HTR-8/SVneo (cell line): Measurements from ENCODE around the gene OR4A47.
"Not testable (repeated sequence)": the region's sequence is repeated elsewhere in the genome, so short reads cannot be mapped to it uniquely, and the experiment has no call there.

Experiments used
- DNase-seq: peaks from one replicate; pipeline ENCODE4 v3.0.0; 2011; ENCODE audit warnings: low spot score, mixed read lengths; ENCODE audit not compliant: insufficient read length
- FAIRE-seq: peaks from 2 replicates; lab custom pipeline; 2011; peaks lifted over from hg19 to GRCh38; lab: Jason Lieb, UNC

OR4A47 gene, protein sequence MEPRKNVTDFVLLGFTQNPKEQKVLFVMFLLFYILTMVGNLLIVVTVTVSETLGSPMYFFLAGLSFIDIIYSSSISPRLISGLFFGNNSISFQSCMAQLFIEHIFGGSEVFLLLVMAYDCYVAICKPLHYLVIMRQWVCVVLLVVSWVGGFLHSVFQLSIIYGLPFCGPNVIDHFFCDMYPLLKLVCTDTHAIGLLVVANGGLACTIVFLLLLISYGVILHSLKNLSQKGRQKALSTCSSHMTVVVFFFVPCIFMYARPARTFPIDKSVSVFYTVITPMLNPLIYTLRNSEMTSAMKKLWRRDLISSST

GRCh38 chr11:48488493-48488892 is at the start of gene OR4A47:
Gene OR4A47 (plus strand): TSS chr11:48488793. CDS start chr11:48488793, 0 bp downstream.
- DNase-seq, FAIRE-seq: not testable (repeated sequence)

DNA sequence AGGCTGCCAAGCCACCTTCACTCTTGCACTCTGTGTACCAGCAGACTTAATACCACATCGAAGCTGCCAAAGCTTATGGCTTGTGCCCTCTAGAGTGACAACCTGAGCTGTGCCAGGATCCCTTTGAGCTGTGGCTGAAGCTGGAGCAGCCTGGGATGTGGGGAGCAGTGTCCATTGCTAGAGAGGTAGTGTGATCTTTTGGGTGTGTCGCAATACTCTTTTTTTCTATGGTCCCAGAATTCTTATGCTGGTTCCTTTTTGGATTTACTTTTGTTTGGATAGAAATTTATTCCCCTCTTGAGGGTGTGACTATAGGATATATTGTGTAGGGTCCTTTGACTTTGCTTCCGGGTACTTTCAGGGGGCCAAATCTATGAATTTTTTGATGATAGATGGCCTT is 32.7 kb upstream of the OR4A47 start:
- DNase-seq, FAIRE-seq: not testable (repeated sequence)

DNA sequence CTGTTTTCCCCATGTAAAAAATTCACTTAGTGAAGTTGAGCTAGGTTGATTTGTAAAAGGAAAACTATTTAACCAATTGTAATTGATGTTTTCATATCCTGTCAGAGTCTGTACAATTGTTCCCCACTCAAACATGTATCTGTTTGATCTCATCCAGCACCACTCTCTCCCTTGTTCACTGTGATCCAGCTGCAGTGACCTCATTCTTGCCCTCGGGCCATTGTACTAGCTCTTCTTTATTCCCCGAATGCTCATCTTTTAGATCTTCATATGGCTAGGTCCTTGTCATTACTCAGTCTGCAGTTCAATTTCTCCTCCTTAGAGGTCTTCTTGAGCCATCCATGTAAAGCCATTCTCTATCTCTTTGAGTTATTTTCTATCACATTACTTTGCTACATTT is 14.6 kb upstream of the OR4A47 start:
- not testable (repeated sequence) for DNase-seq, FAIRE-seq

- not testable (repeated sequence) for DNase-seq, FAIRE-seq
Observed at GRCh38 chr11:48474703-48475102, 13.9 kb upstream of the OR4A47 start.

GRCh38 chr11:48506169-48506568 is 17.6 kb downstream of the OR4A47 start:
- DNase-seq, FAIRE-seq: not testable (repeated sequence)

DNA sequence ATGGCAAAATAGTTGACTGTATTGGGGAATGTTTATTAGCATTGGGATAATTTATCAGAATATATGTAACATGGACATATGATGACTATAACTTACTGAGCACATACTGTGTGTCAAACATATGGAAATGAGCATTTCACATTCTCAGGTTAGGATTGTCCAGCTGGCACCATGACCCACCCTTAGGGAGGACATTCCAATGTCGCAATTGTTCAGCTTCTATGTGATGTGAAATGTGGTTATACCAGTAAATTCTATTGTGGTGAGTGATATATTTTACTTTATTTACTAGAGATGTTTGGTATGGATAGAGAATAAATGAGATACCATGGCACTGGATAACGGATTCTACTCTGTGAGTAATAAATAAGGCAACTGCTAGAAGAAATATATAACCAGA is 50.4 kb downstream of the OR4A47 start:
- no peak for FAIRE-seq
- no peak for DNase-seq
